GM19035 (cell line): ENCODE measurements around the gene PIGS.

Experiments
- ATAC-seq: cut with Tn5 transposase; IDR thresholded peaks from one replicate; pipeline ENCODE4 v1.9.1; 2021; ENCODE audit not compliant: unreplicated experiment

Gene PIGS

GRCh38 chr17:28511858-28512461 is 59.4 kb downstream of the PIGS start:
- no peak for ATAC-seq

GRCh38 chr17:28509789-28510188 is 61.5 kb downstream of the PIGS start:
- ATAC-seq = no peak

- ATAC-seq = no peak
These were observed 63.1 kb downstream of the PIGS start for GRCh38 chr17:28508211-28508724.

GRCh38 chr17:28507567-28508203 is 63.6 kb downstream of the PIGS start:
- no peak for ATAC-seq

- ATAC-seq = no peak
These were observed 64.4 kb downstream of the PIGS start for GRCh38 chr17:28506763-28507487.

- ATAC-seq = no peak
These were observed 65.2 kb downstream of the PIGS start, which contains the start of gene FOXN1 for GRCh38 chr17:28505986-28506665. FOXN1 (plus strand) TSS chr17:28506348; CDS start chr17:28523970, 17,622 bp downstream.

- ATAC-seq = no peak
These were observed 67.9 kb downstream of the PIGS start for GRCh38 chr17:28503420-28503819.
